Pancreas (tissue), 10 donors: ENCODE results near the gene KCNJ11. TPM values are rescaled to one million over a fixed set of nuclear protein-coding genes. Genes with fewer than 3 reads are reported as not detected.
A peak's percentile ranks its signal among the peaks of the same experiment; 100 is the strongest.

ENCODE experiments used
- ATAC-seq, 4 donors: fragments of 200-7000 bp; cut with Tn5 transposase; one replicate each; pipeline versions ENCODE4 v1.8.0 to v1.9.1; 2020; ENCODE audit warnings: mild to moderate bottlenecking in 4 of 4, moderate library complexity in 4 of 4
- DNase-seq, 6 donors: peaks; one replicate each; pipeline ENCODE4 v3.0.0-alpha.2; 2020
- FAIRE-seq: peaks from 2 replicates; lab custom pipeline; 2012; peaks lifted over from hg19 to GRCh38; lab: Jason Lieb, UNC
- H3K27ac ChIP-seq, 4 donors: fragments of 200-600 bp; sonication (generic); 1 replicate in 3 of 4; 2 replicates in 1 of 4; pipeline versions ENCODE4 v1.5.0 to v1.8.0; 2020
- H3K27me3 ChIP-seq, 4 donors: fragments of 200-600 bp; one replicate each; pipeline ENCODE4 v1.8.0; 2021
- H3K36me3 ChIP-seq, 3 donors: fragments of 200-600 bp; sonication (generic) in 1 of 3; one replicate each; pipeline versions ENCODE4 v1.5.0 to v1.8.0; 2020 to 2021
- H3K4me1 ChIP-seq, 3 donors: fragments of 200-600 bp; one replicate each; pipeline ENCODE4 v1.8.0; 2021
- H3K4me3 ChIP-seq, 4 donors: fragments of 200-600 bp; sonication (generic) in 2 of 4; one replicate each; pipeline versions ENCODE4 v1.5.0 to v1.8.0; 2020 to 2021
- H3K9me3 ChIP-seq, 4 donors: fragments of 200-600 bp; one replicate each; pipeline ENCODE4 v1.8.0; 2021
- WGBS, 2 donors: extraction: QIAGEN DNeasy Blood & Tissue Kit; methylation state at CpG; one replicate each; pipeline ENCODE4 v1.1.7; 2013; 5-methylcytosine and 5-hydroxymethylcytosine counted together
- intact Hi-C, 3 donors: fragments of 100-400 bp; cut with DNase I; formaldehyde crosslinking; loops; one replicate each; pipeline versions ENCODE4 v1.11.1 to v1.14.2; 2022
- polyA plus RNA-seq, 2 donors: library from polyadenylated mRNA; stranded (reverse); fragments of 200-250 nt; gene quantifications; one replicate each; pipeline ENCODE4 v1.2.3, GENCODE V29; 2013
- total RNA-seq, 6 donors: library from RNA; stranded (reverse); fragmentation: NEBNext Ultra II Directional in 4 of 6; extraction: Animal tissue kit (Norgen Biotek cat#: 25700) in 4 of 6; gene quantifications; one replicate each; pipeline versions ENCODE4 v1.2.1 to v1.2.4, GENCODE V29; 2021 to 2023
- TF ChIP-seq, protein P1 (sequence below), 4 donors: fragments of 200-600 bp; sonication (generic) in 3 of 4; IDR thresholded peaks; one replicate each; pipeline versions ENCODE4 v1.5.0 to v1.8.0; 2021; ENCODE audit warnings: antibody characterized with exemption in 4 of 4
- donor health status: healthy with polysubstance abuse.
- donor health status: DM: no; HTN: no; CAD: no; lungs with moderate emphysema.
- donor health status: DM: no; HTN: no; CAD: no.
- donor health status: control.
- donor health status: control.
- donor health status: Bipolar disorder and iron deficiency.
- donor health status: DM: yes; HTN: yes; CAD: no.
- donor health status: DM: no; HTN: no; CAD: no.
- donor health status: DM: no; HTN: no; CAD: no.
- donor health status: DM: yes; HTN: yes; CAD: no.

The KCNJ11 gene
- total and polyA plus RNA-seq, 8 donors, result 5.0 to 17.7 (median 11.1) TPM

DNA sequence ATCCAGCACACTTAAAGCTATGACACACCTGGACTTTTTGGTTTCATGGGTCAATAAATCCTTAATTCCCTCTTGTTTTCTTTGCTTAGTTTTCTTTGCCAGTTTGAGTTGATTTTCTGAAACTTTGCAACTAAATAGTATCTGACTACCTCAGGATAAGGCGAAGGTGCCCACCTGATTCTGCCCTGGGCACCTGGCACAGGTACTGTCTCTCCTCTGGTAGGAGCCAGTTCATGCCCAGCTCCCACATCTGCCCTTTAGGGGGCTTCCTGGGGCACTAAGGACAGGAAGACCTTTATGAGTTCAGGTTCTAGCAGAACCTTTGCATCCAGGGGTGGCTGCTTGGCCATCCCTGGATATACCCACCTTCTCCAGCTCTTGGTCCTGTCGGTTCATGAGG, 19.6 kb upstream of the KCNJ11 start:
- ATAC-seq, result no peak
- Histone ChIP-seq H3K9me3 (no peaks in the 10 kb centered on the region), H3K36me3 (no peaks in the 10 kb centered on the region), H3K4me1 (peaks cover 16 to 25% (median 23%) of the 10 kb centered on the region in 3 donors), H3K4me3 (no peak overlapping the region), H3K27ac (no peak overlapping the region), H3K27me3 (no peaks in the 10 kb centered on the region)
- DNase-seq, result peak in 2 of 6 donors; percentile 7 to 22
- intact Hi-C loops, result no loop called here
- FAIRE-seq, result no peak
- TF ChIP-seq, protein P1, sequence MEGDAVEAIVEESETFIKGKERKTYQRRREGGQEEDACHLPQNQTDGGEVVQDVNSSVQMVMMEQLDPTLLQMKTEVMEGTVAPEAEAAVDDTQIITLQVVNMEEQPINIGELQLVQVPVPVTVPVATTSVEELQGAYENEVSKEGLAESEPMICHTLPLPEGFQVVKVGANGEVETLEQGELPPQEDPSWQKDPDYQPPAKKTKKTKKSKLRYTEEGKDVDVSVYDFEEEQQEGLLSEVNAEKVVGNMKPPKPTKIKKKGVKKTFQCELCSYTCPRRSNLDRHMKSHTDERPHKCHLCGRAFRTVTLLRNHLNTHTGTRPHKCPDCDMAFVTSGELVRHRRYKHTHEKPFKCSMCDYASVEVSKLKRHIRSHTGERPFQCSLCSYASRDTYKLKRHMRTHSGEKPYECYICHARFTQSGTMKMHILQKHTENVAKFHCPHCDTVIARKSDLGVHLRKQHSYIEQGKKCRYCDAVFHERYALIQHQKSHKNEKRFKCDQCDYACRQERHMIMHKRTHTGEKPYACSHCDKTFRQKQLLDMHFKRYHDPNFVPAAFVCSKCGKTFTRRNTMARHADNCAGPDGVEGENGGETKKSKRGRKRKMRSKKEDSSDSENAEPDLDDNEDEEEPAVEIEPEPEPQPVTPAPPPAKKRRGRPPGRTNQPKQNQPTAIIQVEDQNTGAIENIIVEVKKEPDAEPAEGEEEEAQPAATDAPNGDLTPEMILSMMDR (IDR thresholded peaks at IDR 0.05), result no peak
- WGBS, 2 donors, result 93 to 95% methylated on average over 2 of the region's 2 CpGs

DNA sequence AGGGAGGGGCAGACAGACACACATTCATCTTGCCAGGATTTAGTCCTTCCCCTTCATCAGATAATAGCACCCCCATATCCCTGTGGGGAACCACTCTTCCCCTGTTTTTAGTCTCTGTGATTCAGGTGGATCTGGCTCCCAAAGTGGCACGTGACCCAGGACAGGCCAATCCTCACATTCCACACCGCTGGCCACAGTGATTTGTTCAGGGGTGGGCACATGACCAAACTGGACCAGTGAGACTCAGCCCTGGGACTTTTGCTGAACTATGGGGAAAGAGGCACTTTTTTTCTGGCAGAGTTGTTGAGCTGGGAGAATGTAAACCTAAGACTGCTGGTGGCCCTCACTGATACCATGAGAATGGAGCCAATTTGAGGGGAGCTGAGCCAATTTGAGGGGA, 19.1 kb upstream of the KCNJ11 start:
- TF ChIP-seq, protein P1 (IDR thresholded peaks at IDR 0.05), result no peak
- Histone ChIP-seq H3K4me1 (peaks cover 12 to 21% (median 19%) of the 10 kb centered on the region in 3 donors), H3K9me3 (no peaks in the 10 kb centered on the region), H3K27me3 (no peaks in the 10 kb centered on the region), H3K27ac (no peak overlapping the region), H3K4me3 (no peak overlapping the region), H3K36me3 (no peaks in the 10 kb centered on the region)
- intact Hi-C loops, result no loop called here
- ATAC-seq (no peak), FAIRE-seq (no peak), DNase-seq (peak in 2 of 6 donors; percentile 15 to 17)
- WGBS, 2 donors, result 97 to 100% methylated on average over 2 of the region's 2 CpGs

DNA sequence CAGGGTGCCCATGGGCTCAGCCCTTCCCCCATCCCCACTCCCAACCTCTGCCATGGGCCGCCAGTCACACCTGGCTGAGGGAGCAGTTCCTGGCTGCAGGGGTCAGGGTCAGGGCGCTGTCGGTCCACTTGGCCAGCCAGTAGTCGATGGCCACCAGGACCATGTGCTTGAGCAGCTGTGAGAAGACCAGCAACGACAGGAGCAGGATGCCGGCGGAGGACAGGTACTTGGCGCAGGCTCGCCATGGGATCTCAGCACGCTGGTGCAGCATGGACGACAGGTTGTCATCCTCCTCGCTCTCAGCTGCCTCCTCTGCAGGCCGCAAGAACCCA, 18.3 kb upstream of the KCNJ11 start:
- 91 to 99% methylated on average over 13 of the region's 13 CpGs for whole genome bisulfite sequencing, 2 donors
- DNase-seq (peak in 2 of 6 donors; percentile 53 to 76), FAIRE-seq (no peak), ATAC-seq (no peak)
- intact Hi-C loops, result no loop called here
- Histone ChIP-seq H3K4me1 (peaks cover 10 to 20% (median 14%) of the 10 kb centered on the region in 3 donors), H3K36me3 (no peaks in the 10 kb centered on the region), H3K9me3 (no peaks in the 10 kb centered on the region), H3K27me3 (no peaks in the 10 kb centered on the region), H3K27ac (peak overlapping the region in 2 of 4 donors; percentile 62 to 80), H3K4me3 (no peak overlapping the region)
- TF ChIP-seq, protein P1 (IDR thresholded peaks at IDR 0.05), result no peak

DNA sequence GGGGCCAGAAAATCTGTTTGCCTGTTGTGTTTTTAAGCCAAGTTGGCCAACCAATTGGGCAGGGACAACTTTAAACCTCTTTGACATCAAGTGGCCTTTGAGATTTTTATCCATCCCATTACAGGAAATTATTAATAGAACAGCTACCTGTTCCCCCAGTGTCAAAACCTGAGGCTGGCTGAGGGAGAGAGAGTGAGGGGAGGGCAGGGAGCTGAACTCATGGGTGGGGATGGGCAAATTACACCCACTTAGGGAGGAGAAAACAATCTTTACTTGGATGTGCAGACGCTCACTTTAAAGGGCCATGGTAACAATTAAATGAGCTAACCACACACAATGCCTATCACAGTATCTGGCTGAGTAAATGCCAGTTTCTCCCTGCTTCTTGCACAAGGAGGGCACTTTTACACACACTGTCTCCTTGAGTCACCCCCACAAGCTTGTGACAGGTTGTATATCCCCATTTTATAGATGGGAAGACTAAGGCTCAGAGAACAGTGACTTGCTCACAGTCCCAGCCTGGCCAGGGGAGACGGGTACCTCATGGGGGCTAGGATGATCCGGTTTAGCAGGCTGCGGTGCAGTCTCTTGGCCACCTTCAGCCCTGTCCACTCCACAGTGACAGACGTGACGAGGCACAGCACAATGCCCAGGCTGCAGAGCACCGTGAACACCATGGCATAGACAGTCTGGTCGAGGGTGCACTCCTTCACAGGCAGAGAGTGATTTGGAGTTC, 17.8 kb upstream of the KCNJ11 start:
- no peaks in the 10 kb centered on the region for H3K9me3 ChIP-seq
- ATAC-seq (peak; percentile 6 to 21 (median 20)), DNase-seq (peak in 2 of 6 donors; percentile 43 to 54), FAIRE-seq (no peak)
- TF ChIP-seq, protein P1 (IDR thresholded peaks at IDR 0.05), result no peak
- H3K27me3 ChIP-seq, result no peaks in the 10 kb centered on the region
- peaks cover 10 to 16% (median 10%) of the 10 kb centered on the region in 3 donors for H3K4me1 ChIP-seq
- H3K27ac ChIP-seq, result peak overlapping the region; percentile 62 to 84 (median 78)
- WGBS, 2 donors, result 87 to 91% methylated on average over 8 of the region's 8 CpGs
- no peaks in the 10 kb centered on the region for H3K36me3 ChIP-seq
- intact Hi-C loops, result no loop called here
- H3K4me3 ChIP-seq, result no peak overlapping the region
